GM12864 (cell line): Measurements from ENCODE around the gene NFIA.

Experiments used
- DNase-seq: peaks from one replicate; pipeline ENCODE4 v3.0.0-alpha.2; 2011; ENCODE audit warnings: low read depth
- H3K4me3 ChIP-seq: 2 replicates; pipeline ENCODE4 v1.5.1; 2011; ENCODE audit warnings: mild to moderate bottlenecking, low read depth, low read length, control low read depth
- TF ChIP-seq, protein P1 (sequence below): IDR thresholded peaks from 2 replicates; pipeline ENCODE4 v1.5.1; 2011; ENCODE audit warnings: low read depth, mild to moderate bottlenecking, moderate library complexity, low read length, control low read depth, inconsistent platforms; ENCODE audit errors: missing control alignments

The NFIA gene

DNA sequence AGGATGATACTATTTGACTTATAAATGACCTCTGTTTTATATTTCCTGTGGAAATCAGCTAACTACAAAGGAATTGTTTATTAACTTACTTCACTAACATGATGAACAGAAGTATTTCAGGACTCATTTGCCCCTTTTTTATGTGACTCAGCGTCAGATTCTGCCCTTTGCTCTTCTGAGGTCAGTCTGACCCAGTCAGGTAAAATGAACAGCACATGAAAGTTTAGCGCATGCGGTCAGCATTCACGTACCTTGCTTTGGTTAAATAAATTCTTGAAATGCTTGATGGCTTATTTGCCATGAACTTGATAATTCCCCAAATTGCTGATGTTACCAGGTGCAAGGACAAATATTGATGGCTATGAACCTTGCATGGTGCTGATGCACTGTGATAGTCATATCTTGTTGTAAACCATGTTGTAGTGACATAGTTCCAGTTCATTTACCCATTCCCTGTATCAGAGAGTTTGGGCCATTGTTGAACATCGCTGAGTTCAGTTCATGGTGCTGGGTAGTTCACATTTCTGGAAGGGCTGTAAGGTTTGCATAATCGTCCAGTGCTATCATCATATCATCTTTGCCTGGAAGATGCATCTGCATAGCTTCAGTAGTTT, 133.4 kb downstream of the NFIA start:
- DNase-seq = no peak
- no peak overlapping the region for H3K4me3 ChIP-seq
- TF ChIP-seq, protein P1, sequence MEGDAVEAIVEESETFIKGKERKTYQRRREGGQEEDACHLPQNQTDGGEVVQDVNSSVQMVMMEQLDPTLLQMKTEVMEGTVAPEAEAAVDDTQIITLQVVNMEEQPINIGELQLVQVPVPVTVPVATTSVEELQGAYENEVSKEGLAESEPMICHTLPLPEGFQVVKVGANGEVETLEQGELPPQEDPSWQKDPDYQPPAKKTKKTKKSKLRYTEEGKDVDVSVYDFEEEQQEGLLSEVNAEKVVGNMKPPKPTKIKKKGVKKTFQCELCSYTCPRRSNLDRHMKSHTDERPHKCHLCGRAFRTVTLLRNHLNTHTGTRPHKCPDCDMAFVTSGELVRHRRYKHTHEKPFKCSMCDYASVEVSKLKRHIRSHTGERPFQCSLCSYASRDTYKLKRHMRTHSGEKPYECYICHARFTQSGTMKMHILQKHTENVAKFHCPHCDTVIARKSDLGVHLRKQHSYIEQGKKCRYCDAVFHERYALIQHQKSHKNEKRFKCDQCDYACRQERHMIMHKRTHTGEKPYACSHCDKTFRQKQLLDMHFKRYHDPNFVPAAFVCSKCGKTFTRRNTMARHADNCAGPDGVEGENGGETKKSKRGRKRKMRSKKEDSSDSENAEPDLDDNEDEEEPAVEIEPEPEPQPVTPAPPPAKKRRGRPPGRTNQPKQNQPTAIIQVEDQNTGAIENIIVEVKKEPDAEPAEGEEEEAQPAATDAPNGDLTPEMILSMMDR = no peak

DNA sequence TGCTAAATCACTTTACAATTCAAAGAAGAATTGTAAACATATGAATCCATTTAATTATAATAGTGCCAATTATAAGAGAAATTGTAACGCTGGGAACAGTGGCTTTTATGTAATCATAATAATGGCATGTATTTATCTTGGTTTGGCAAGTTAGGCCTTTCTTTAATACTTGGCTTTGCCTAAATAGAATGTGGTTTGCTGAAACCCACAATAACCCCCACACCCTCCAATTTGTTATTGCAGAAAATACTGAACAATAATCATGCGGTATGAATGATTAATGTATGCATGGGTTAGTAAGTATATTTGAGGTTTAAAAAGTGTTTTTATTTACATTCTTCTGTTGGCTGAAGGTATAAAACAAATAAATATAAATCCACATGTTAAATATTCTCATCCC, 138.2 kb downstream of the NFIA start:
- DNase-seq = no peak
- no peak overlapping the region for H3K4me3 ChIP-seq
- TF ChIP-seq, protein P1 = no peak

DNA sequence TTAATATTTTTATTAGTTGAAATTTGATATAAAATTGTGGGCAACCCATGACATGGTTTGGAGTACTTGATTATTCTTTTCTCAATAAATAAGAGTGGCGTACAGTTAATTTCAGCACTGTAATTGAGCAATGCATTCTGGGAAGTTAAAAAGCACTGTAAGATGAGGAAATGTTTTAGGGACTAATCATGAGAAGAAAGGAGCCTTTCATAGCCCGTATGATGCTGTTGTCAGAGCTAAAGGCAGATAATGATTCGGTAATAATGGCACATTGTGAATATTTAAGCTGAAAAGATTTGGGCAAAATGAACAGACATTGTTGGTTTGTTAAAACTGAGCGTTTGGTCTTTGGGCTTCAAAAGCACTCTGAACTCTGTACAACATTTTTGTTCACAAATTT, 139.3 kb downstream of the NFIA start:
- no peak for DNase-seq
- H3K4me3 ChIP-seq = no peak overlapping the region
- TF ChIP-seq, protein P1 = no peak

DNA sequence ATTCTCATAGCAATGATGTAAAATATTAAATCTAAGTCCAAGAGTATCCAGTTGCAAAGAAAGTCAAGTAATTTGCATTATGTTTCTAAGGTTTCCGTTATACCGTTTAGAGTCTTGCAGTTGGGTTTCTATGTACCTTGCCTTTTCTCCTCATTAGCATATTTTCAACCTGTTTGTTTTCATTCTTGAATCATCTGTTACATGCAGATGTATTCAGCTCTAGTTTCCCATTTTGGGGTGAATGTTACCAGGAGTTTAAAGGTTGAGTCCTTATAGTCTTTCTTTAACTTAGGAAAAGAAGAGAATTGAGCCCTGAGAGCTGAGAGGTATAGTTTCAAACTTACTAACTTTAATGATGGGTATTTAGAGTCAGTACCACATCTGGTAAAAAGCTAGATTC, 139.9 kb downstream of the NFIA start:
- TF ChIP-seq, protein P1 = no peak
- DNase-seq = no peak
- no peak overlapping the region for H3K4me3 ChIP-seq

- H3K4me3 ChIP-seq = no peak overlapping the region
- TF ChIP-seq, protein P1 = no peak
- no peak for DNase-seq
Observed at GRCh38 chr1:61223140-61223539, 140.8 kb downstream of the NFIA start.

- TF ChIP-seq, protein P1 = no peak
- H3K4me3 ChIP-seq = no peak overlapping the region
- DNase-seq = no peak
Observed at GRCh38 chr1:61224609-61225008, 142.2 kb downstream of the NFIA start.

DNA sequence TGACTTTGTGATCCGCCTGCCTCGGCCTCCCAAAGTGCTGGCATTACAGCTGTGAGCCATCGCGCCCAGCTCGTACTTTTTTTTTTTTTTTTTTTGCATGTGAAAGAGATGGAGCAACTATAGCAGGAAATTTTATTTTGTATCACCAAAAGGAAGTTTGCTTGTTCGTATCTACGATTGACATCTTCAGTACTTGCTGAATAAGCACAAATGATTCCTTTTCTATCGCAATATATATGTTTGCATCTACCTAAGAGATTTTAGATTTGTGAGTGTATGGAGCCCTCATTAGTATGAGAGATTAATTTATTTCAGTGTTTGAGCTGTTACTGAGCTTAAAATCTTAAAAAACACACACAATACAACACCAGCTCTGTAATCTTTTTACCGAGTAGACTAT, 143.1 kb downstream of the NFIA start:
- TF ChIP-seq, protein P1 = no peak
- H3K4me3 ChIP-seq = no peak overlapping the region
- no peak for DNase-seq
